LNCAP (cell line): ENCODE measurements around the gene FGFR2.

Source experiments
- TF ChIP-seq, protein P1 (sequence below): fragments of 450-650 bp; IDR thresholded peaks from 2 replicates; pipeline ENCODE4 v1.5.1; 2017; ENCODE audit warnings: mild to moderate bottlenecking

FGFR2 gene

DNA sequence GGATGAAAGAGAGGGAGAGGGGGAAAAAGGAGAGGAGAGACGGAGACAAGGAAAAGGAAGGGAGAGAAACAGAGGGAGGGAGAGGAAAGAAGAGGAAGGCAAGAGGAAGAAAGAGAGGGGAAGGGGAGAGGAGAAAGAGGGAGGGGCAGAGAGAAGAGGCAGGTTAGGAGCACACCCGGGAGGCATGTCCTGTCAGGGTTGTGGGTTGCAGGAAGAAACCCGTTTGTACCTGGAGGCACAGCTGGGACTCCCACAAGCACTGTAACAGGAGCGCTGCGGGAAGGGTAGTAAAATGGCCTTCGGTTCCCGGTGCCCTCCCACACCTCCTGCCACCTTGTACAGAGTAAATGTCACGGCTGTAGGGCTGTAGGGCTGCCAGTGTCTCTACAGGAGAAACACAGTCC is 24.7 kb downstream of the FGFR2 start:
- TF ChIP-seq, protein P1, sequence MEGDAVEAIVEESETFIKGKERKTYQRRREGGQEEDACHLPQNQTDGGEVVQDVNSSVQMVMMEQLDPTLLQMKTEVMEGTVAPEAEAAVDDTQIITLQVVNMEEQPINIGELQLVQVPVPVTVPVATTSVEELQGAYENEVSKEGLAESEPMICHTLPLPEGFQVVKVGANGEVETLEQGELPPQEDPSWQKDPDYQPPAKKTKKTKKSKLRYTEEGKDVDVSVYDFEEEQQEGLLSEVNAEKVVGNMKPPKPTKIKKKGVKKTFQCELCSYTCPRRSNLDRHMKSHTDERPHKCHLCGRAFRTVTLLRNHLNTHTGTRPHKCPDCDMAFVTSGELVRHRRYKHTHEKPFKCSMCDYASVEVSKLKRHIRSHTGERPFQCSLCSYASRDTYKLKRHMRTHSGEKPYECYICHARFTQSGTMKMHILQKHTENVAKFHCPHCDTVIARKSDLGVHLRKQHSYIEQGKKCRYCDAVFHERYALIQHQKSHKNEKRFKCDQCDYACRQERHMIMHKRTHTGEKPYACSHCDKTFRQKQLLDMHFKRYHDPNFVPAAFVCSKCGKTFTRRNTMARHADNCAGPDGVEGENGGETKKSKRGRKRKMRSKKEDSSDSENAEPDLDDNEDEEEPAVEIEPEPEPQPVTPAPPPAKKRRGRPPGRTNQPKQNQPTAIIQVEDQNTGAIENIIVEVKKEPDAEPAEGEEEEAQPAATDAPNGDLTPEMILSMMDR, result no peak

DNA sequence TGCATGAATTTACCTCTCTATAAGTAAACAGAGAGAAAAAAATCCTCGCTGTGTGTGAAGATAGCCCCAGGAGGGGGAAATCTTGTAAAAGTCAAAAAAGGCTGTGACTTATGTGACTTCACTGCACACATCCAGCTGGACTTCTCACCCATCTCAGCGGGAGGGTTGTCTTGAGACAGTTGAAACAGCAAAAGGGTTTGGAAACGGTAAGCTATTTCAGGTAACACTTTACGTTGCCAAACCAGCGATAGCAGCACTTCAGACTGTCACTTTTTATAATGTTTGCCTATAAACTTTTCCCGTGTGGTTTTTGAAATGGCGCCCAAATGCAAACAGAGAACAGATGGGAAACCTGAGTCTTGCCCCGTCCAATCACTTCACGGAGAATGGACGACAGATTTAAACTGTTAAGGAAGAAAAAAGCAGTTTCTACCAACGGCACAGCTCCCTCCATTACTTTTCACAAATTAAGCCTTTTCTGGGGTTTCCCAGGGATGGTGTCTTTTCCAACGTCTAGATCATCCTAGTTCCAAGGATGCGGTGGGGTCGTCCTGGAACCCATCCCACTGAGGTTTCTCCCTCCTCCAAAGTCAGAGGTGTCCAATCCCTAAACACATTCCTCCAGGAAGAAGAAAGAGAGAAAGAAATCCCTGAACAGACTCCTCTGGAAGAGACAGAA is 25.2 kb downstream of the FGFR2 start:
- TF ChIP-seq, protein P1, result no peak

DNA sequence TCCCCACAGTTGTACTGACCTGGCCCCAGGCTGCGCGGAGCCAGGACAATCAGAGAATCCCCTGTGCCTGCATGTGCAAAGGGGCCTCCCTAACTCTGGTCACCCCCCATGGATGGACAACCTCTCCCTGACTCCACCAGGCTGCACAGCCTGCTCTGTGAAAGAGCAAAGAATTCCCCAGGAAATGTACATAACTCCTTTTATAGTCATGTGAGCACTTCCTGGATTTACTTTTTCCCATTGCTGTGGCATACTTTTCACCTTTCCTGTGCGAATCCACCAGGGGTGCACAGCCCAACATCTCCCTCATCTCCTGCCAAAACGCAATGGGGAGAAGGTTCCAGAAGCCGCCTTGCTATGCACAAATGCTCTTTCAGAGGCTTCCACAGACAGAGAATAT is 27.9 kb downstream of the FGFR2 start:
- TF ChIP-seq, protein P1, result no peak

DNA sequence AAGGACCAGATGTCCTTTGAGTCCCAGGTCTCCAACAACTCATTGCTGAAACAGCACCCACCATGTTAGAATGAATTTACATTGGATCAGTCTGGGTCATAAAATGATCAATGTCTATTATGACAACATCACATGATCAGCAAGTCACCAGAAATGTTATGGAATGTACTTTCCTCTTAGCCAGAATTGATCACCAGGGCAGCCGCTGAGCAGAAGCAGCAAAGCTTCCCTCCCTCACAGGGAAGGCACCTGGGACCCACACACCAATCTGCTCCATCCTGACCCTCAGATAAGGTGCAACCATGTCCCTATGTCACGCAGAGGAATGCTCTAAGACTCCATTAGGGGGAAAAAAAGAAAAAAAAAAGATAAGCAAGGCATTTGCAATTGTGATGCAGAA is 30.0 kb downstream of the FGFR2 start:
- TF ChIP-seq, protein P1, result no peak

DNA sequence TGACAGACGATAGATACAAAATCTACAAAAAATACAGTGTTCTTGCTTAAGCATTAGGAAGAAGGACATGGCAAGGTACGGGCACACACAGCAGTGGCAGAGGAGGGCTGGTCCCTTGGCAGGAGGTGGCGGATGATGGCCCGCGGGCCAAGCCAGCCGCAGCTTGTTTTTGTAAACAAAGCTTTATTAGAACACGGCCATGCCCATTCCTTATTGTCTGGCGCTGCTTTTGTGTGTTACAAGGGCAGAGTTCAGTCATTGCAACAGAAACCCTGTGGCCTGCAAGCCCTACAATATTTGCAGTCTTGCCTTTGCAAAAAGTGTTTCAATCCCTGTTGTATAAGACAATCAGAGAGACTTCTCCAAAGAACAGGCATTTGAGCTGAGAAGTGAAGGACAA is 30.7 kb downstream of the FGFR2 start:
- TF ChIP-seq, protein P1, result no peak

DNA sequence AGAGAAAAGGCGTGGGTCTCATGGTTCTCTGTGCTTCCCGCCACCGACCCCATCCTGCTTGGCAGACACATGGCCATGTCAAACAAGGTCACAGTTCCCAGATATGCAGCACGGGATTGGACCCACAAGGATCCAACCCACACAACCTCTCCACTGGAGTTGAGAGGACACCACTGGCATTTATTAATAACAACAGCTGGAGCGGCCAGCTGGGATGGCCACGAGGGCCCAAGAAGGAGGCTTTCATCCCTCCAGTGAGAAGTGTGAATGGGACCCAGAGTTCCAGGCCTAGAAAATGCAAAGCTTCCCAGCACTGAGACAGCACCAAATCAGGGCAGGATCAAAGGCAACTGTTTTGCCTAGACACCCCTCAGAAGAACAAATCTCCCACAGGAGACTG is 31.5 kb downstream of the FGFR2 start:
- TF ChIP-seq, protein P1, result no peak

DNA sequence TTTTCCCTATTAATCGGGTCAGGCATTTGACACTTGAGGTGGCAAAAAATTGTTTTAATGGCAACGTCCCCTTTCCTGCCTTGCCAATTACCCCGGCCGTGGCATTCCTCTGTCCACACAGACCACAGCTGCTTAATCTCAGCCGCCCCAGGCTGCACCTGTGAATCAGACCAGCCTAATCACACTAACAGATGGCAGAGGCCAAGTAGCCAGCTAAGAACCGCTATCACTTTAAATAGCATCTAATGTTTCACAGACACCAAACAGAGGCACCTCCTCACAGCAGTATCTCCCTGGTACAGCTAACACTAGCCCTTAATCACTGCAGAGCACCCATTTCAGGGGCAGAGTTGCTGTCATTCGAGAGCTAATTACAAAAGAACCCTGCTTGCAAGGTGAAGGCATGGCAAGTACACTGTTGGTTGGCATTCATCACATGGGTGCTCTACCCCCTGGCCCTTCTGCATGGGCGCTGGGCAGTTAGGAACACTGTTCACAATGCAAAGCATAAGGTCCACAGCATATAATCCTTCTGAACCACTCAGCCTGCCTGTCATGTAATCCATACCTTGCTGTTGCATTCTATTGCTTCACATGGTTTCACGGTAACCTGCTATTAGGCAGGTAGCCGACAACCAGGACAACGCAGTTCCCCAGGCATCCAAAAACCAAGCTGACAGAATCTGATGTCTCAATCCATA is 38.8 kb downstream of the FGFR2 start:
- TF ChIP-seq, protein P1, result no peak
